Heart left ventricle (tissue), 13 donors: ENCODE data around the gene CMIP.

Experiments
- POLR2A ChIP-seq, 2 donors: fragments of 450-650 bp; IDR thresholded peaks; one replicate each; pipeline ENCODE4 v1.6.1; 2017; ENCODE audit warnings: antibody characterized with exemption in 2 of 2, mild to moderate bottlenecking in 2 of 2, moderate library complexity in 2 of 2
- TF ChIP-seq, protein P1 (sequence below), 12 donors: fragments of 200-600 bp; sonication (generic) in 4 of 12; IDR thresholded peaks; one replicate each; pipeline versions ENCODE4 v1.5.0 to v1.8.0; 2018 to 2022; ENCODE audit warnings: antibody characterized with exemption in 12 of 12, mild to moderate bottlenecking in 5 of 12
- donor health status: ischemic (EF 13 %, LVEDD 7.1; RV severe dilation, severe dysfunction).
- donor health status: DM: no; HTN: yes; CAD: no.
- donor health status: DM: no; HTN: no; CAD: no.
- donor health status: ischemic (EF 25% LVEDD 6.9; RV normal size, moderate dysfunction).
- donor health status: ischemic (EF 25% LVEDD 5.7; RV mildly dilated, moderate dysfunction).
- donor health status: ischemic (EF 35%, LVEDD 5.7; RV mildly dilated, moderate dysfunction).
- donor health status: nonischemic (EF 11% LVEDD 7.7; RV severe dilation, severe dysfunction).
- donor health status: DM: yes; HTN: yes; CAD: no.
- donor health status: PGD.
- donor health status: ischemic (EF 29% LVEDD 5.4; RV normal size, mild dysfunction).
- donor health status: nonischemic (EF 23%, LVEDD 6.1; RV moderate dilation, normal function).

GRCh38 chr16:81463296-81463890, 18.8 kb downstream of the CMIP start:
- TF ChIP-seq, protein P1, sequence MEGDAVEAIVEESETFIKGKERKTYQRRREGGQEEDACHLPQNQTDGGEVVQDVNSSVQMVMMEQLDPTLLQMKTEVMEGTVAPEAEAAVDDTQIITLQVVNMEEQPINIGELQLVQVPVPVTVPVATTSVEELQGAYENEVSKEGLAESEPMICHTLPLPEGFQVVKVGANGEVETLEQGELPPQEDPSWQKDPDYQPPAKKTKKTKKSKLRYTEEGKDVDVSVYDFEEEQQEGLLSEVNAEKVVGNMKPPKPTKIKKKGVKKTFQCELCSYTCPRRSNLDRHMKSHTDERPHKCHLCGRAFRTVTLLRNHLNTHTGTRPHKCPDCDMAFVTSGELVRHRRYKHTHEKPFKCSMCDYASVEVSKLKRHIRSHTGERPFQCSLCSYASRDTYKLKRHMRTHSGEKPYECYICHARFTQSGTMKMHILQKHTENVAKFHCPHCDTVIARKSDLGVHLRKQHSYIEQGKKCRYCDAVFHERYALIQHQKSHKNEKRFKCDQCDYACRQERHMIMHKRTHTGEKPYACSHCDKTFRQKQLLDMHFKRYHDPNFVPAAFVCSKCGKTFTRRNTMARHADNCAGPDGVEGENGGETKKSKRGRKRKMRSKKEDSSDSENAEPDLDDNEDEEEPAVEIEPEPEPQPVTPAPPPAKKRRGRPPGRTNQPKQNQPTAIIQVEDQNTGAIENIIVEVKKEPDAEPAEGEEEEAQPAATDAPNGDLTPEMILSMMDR (IDR thresholded peaks at IDR 0.05): no peak
- TF ChIP-seq POLR2A (IDR thresholded peaks at IDR 0.05): no peak
